H1 (cell line): ENCODE data around the gene KLHL26. TPM values are rescaled to one million over a fixed set of nuclear protein-coding genes. Genes with fewer than 3 reads are reported as not detected.

ENCODE experiments used
- CTCF ChIA-PET: fragments of 300-600 bp; sonication (Branson Sonifier 250); formaldehyde crosslinking; loops from one replicate; lab custom pipeline; 2021; ENCODE audit not compliant: partially characterized antibody; lab: Charles Lee
- POLR2A ChIA-PET: fragments of 300-600 bp; sonication (Branson Sonifier 250); formaldehyde crosslinking; loops from one replicate; lab custom pipeline; 2021; ENCODE audit warnings: inconsistent platforms; ENCODE audit not compliant: partially characterized antibody; lab: Charles Lee
- DNase-seq, 2 experiments: peaks; one replicate each; pipeline versions ENCODE4 v3.0.0 to v3.0.0-alpha.2; 2010 to 2022; ENCODE audit warnings: low spot score in 2 of 2, low read depth in 1 of 2, mixed read lengths in 1 of 2
- FAIRE-seq: peaks from 2 replicates; lab custom pipeline; 2011; peaks lifted over from hg19 to GRCh38; lab: Jason Lieb, UNC
- H2AFZ ChIP-seq: 2 replicates; pipeline ENCODE4 v1.8.1; 2012; ENCODE audit warnings: low read length, inconsistent platforms
- H2AK5ac ChIP-seq: 2 replicates; pipeline ENCODE4 v1.6.1; 2013; ENCODE audit warnings: low read depth, low read length
- H2BK120ac ChIP-seq: replicated peaks from 2 replicates; pipeline ENCODE3; 2013; ENCODE audit warnings: low read depth, low read length, inconsistent platforms
- H2BK12ac ChIP-seq: 2 replicates; pipeline ENCODE4 v1.6.1; 2013; ENCODE audit warnings: low read depth, low read length
- H2BK15ac ChIP-seq: 2 replicates; pipeline ENCODE4 v1.6.1; 2013; ENCODE audit warnings: low read length
- H2BK20ac ChIP-seq: 2 replicates; pipeline ENCODE4 v1.6.1; 2013; ENCODE audit warnings: low read length
- H2BK5ac ChIP-seq: 2 replicates; pipeline ENCODE4 v1.6.1; 2013; ENCODE audit warnings: low read depth, low read length
- H3K14ac ChIP-seq: 2 replicates; pipeline ENCODE4 v1.6.1; 2013; ENCODE audit warnings: inconsistent platforms; ENCODE audit not compliant: insufficient read length
- H3K18ac ChIP-seq: 2 replicates; pipeline ENCODE4 v1.6.1; 2013; ENCODE audit warnings: low read length; ENCODE audit errors: extremely low read depth
- H3K23ac ChIP-seq: 2 replicates; pipeline ENCODE4 v1.6.1; 2013; ENCODE audit warnings: inconsistent platforms; ENCODE audit not compliant: insufficient read length
- H3K23me2 ChIP-seq: 2 replicates; pipeline ENCODE4 v1.6.1; 2013; ENCODE audit warnings: low read depth, low read length
- H3K27ac ChIP-seq: 2 replicates; pipeline ENCODE4 v1.6.1; 2011; ENCODE audit warnings: low read depth, low read length, inconsistent platforms
- H3K27me3 ChIP-seq, 4 experiments: replicated peaks in 1 of 4; 1 replicate in 1 of 4; 2 replicates in 3 of 4; pipeline versions ENCODE4 v1.6.1 to v1.8.1; 2011 to 2013; ENCODE audit warnings: low read length in 3 of 4, mild to moderate bottlenecking in 3 of 4, inconsistent platforms in 2 of 4, mixed read lengths in 2 of 4, moderate library complexity in 1 of 4; ENCODE audit not compliant: control insufficient read depth in 3 of 4, insufficient read depth in 3 of 4; ENCODE audit errors: extremely low read depth in 1 of 4
- H3K36me3 ChIP-seq, 4 experiments: 2 replicates each; pipeline versions ENCODE4 v1.6.1 to v1.8.1; 2011 to 2013; ENCODE audit warnings: mild to moderate bottlenecking in 4 of 4, low read length in 3 of 4, moderate library complexity in 2 of 4, control low read depth in 1 of 4, inconsistent platforms in 1 of 4; ENCODE audit not compliant: insufficient read depth in 4 of 4, control insufficient read depth in 2 of 4
- H3K4ac ChIP-seq: replicated peaks from 2 replicates; pipeline ENCODE3; 2013; ENCODE audit warnings: low read length, low read depth, mixed read lengths, inconsistent platforms; ENCODE audit not compliant: insufficient read length
- H3K4me1 ChIP-seq, 4 experiments: replicated peaks in 1 of 4; 1 replicate in 1 of 4; 2 replicates in 3 of 4; pipeline versions ENCODE4 v1.6.1 to v1.8.1; 2011 to 2013; ENCODE audit warnings: low read length in 3 of 4, inconsistent platforms in 2 of 4, mixed read lengths in 1 of 4; ENCODE audit not compliant: insufficient read depth in 4 of 4, control insufficient read depth in 3 of 4
- H3K4me2 ChIP-seq, 2 experiments: 2 replicates each; pipeline versions ENCODE4 v1.6.1 to v1.8.1; 2011 to 2013; ENCODE audit warnings: low read depth in 2 of 2, low read length in 2 of 2, control low read depth in 1 of 2, inconsistent platforms in 1 of 2, mild to moderate bottlenecking in 1 of 2; ENCODE audit not compliant: insufficient read depth in 1 of 2
- H3K4me3 ChIP-seq, 4 experiments: fragments of 200-600, 300-600 bp in 1 of 4; sonication (generic), shearing (Covaris generic), sonication (Bioruptor Twin) in 1 of 4; 2 replicates each; pipeline versions ENCODE4 v1.5.1 to v1.8.1; 2011 to 2016; ENCODE audit warnings: low read length in 4 of 4, low read depth in 3 of 4, control low read depth in 2 of 4, inconsistent platforms in 2 of 4, mild to moderate bottlenecking in 2 of 4, mixed read lengths in 1 of 4, moderate library complexity in 1 of 4; ENCODE audit not compliant: insufficient read depth in 2 of 4; ENCODE audit errors: extremely low read depth in 1 of 4
- H3K56ac ChIP-seq: replicated peaks from 2 replicates; pipeline ENCODE3; 2013; ENCODE audit warnings: low read depth, mild to moderate bottlenecking, mixed read lengths, low read length, inconsistent platforms; ENCODE audit not compliant: insufficient read length
- H3K79me1 ChIP-seq: 2 replicates; pipeline ENCODE4 v1.6.1; 2013; ENCODE audit warnings: low read depth, low read length, control low read depth
- H3K79me2 ChIP-seq, 2 experiments: 2 replicates each; pipeline versions ENCODE4 v1.6.1 to v1.8.1; 2012 to 2013; ENCODE audit warnings: low read length in 2 of 2, mild to moderate bottlenecking in 2 of 2, inconsistent platforms in 1 of 2; ENCODE audit not compliant: insufficient read depth in 2 of 2, control insufficient read depth in 1 of 2
- H3K9ac ChIP-seq, 4 experiments: replicated peaks in 1 of 4; 1 replicate in 1 of 4; 2 replicates in 3 of 4; pipeline versions ENCODE4 v1.6.1 to v1.8.1; 2011 to 2013; ENCODE audit warnings: low read depth in 3 of 4, low read length in 3 of 4, control low read depth in 2 of 4, mild to moderate bottlenecking in 2 of 4, moderate library complexity in 2 of 4, inconsistent platforms in 1 of 4; ENCODE audit errors: extremely low read depth in 1 of 4
- H3K9me3 ChIP-seq, 2 experiments: 2 replicates each; pipeline versions ENCODE4 v1.6.1 to v1.8.1; 2012 to 2013; ENCODE audit warnings: mild to moderate bottlenecking in 2 of 2, moderate library complexity in 2 of 2, control low read depth in 1 of 2, inconsistent platforms in 1 of 2, low read depth in 1 of 2, low read length in 1 of 2, mixed read lengths in 1 of 2; ENCODE audit not compliant: insufficient read depth in 2 of 2
- H4K20me1 ChIP-seq, 2 experiments: replicated peaks in 1 of 2; 2 replicates each; pipeline versions ENCODE3 to v1.8.1; 2011 to 2013; ENCODE audit warnings: inconsistent platforms in 2 of 2, low read length in 2 of 2, mild to moderate bottlenecking in 1 of 2; ENCODE audit not compliant: insufficient read depth in 2 of 2, control insufficient read depth in 1 of 2
- H4K5ac ChIP-seq: 2 replicates; pipeline ENCODE4 v1.6.1; 2013; ENCODE audit warnings: low read length, low read depth, mixed read lengths, inconsistent platforms; ENCODE audit not compliant: insufficient read length
- H4K8ac ChIP-seq: 2 replicates; pipeline ENCODE4 v1.8.0; 2013; ENCODE audit warnings: mild to moderate bottlenecking, moderate library complexity, low read length, inconsistent platforms; ENCODE audit not compliant: insufficient read depth; ENCODE audit errors: extremely low read depth
- H4K91ac ChIP-seq: replicated peaks from 2 replicates; pipeline ENCODE3; 2013; ENCODE audit warnings: low read length, mixed read lengths, inconsistent platforms; ENCODE audit not compliant: insufficient read length
- CBX5 ChIP-seq: fragments of 300-800, 300-1000 bp; sonication (generic); IDR thresholded peaks from 2 replicates; pipeline ENCODE4 v1.7.1; 2016; ENCODE audit warnings: antibody characterized with exemption, low read length, low read depth
- CHD1 ChIP-seq: IDR thresholded peaks from 2 replicates; pipeline ENCODE4 v1.6.1; 2012; ENCODE audit warnings: low read depth, low read length, improper control_type of control experiment
- CHD2 ChIP-seq: IDR thresholded peaks from 2 replicates; pipeline ENCODE4 v1.6.1; 2012; ENCODE audit warnings: low read length, improper control_type of control experiment
- EGR1 ChIP-seq: IDR thresholded peaks from 2 replicates; pipeline ENCODE4 v1.6.1; 2011; ENCODE audit warnings: low read depth, low read length, borderline replicate concordance
- HDAC6 ChIP-seq: IDR thresholded peaks from one replicate; pipeline ENCODE4 v1.7.1; 2012; ENCODE audit warnings: low read depth, mild to moderate bottlenecking, inconsistent platforms, low read length, moderate library complexity
- JUND ChIP-seq: IDR thresholded peaks from 2 replicates; pipeline ENCODE4 v1.6.1; 2011; ENCODE audit warnings: mild to moderate bottlenecking, improper control_type of control experiment, low read length
- POLR2A ChIP-seq, 2 experiments: IDR thresholded peaks; 1 replicate in 1 of 2; 2 replicates in 1 of 2; pipeline ENCODE4 v1.6.1; 2011; ENCODE audit warnings: low read depth in 2 of 2, low read length in 2 of 2, mild to moderate bottlenecking in 2 of 2; ENCODE audit errors: control extremely low read depth in 1 of 2
- RAD21 ChIP-seq, 2 experiments: IDR thresholded peaks in 1 of 2; conservative IDR thresholded peaks in 1 of 2; 2 replicates each; pipeline ENCODE4 v1.6.1; 2011; ENCODE audit warnings: low read depth in 2 of 2, low read length in 2 of 2, improper control_type of control experiment in 1 of 2, inconsistent platforms in 1 of 2, mild to moderate bottlenecking in 1 of 2, moderate library complexity in 1 of 2
- RFX5 ChIP-seq: IDR thresholded peaks from 2 replicates; pipeline ENCODE4 v1.6.1; 2011; ENCODE audit warnings: low read depth, low read length, improper control_type of control experiment, borderline replicate concordance
- SIRT6 ChIP-seq: IDR thresholded peaks from one replicate; pipeline ENCODE4 v1.7.1; 2012; ENCODE audit warnings: low read length, inconsistent platforms
- SP1 ChIP-seq: IDR thresholded peaks from 2 replicates; pipeline ENCODE4 v1.6.1; 2011; ENCODE audit warnings: low read depth, low read length
- TCF12 ChIP-seq: IDR thresholded peaks from 2 replicates; pipeline ENCODE4 v1.6.1; 2011; ENCODE audit warnings: low read depth, mild to moderate bottlenecking, low read length
- ZNF274 ChIP-seq: IDR thresholded peaks from 2 replicates; pipeline ENCODE4 v1.7.0; 2012; ENCODE audit warnings: low read length, borderline replicate concordance; ENCODE audit errors: extremely low read depth
- WGBS, 2 experiments: shearing (Covaris generic) in 1 of 2; methylation state at CpG; one replicate each; pipeline versions ENCODE4 v1.1.6 to v1.1.7; 2013 to 2015; ENCODE audit warnings: low lambda C conversion rate in 2 of 2, mixed read lengths in 2 of 2, inconsistent platforms in 1 of 2, low coverage in 1 of 2, missing lambda C conversion rate in 1 of 2; ENCODE audit not compliant: insufficient replicate concordance in 2 of 2, insufficient coverage in 1 of 2, insufficient read length in 1 of 2; ENCODE audit errors: extremely low coverage in 1 of 2, missing lambda C conversion rate in 1 of 2; 5-methylcytosine and 5-hydroxymethylcytosine counted together
- polyA plus RNA-seq, 7 experiments: library from polyadenylated mRNA; depleted of rRNA in 3 of 7; stranded (reverse) in 5 of 7; unstranded in 2 of 7; fragments of >200 nt in 5 of 7; fragments of 200-250 nt in 2 of 7; gene quantifications; 1 replicate in 5 of 7; 2 replicates in 1 of 7; 4 replicates in 1 of 7; pipeline versions ENCODE4 v1.2.1 to v1.2.3, GENCODE V29; 2011 to 2013; ENCODE audit warnings: missing spikeins in 2 of 7, mixed read lengths in 2 of 7
- total RNA-seq: library from RNA; stranded (reverse); fragmentation: NEBNext Ultra II Directional; extraction: Animal tissue kit (Norgen Biotek cat#: 25700); gene quantifications from 2 replicates; pipeline ENCODE4 v1.2.1, GENCODE V29; 2021

The KLHL26 gene
- total and polyA plus RNA-seq, 2 of the 8 experiments (the other 6 are each of a cell fraction or from before 2014, with no cell fraction given), result 2.2 to 8.8 TPM

DNA sequence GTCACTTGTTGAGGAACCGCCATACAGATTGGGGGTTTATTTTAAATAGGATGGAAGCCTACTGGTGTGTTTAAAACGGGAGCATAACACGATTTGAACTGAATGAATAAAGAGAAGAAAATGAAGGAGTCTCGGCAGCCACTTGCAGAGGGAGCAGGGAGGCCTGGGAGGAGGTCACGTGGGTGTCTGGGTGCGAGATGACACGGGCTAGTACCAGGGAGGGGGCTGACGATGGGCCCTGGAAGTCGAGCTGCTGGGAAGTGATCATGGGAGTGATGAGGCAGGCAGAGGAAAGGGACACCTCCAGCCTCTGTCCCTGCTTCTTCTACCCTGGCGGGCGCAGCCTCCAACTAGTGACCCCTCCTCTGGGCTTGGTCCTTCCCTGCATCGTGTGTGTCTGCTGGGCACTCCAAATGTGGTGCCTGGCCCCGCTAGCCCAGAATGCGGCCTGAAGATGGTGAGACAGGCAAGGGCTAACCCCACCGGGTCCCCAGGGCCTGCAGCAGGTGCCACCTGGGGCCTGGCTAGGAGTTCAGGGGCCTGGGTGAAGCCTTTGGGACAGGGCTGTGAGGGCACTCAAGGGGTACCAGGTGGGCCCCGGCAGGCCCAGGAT lies 82.1 kb downstream of the KLHL26 start:
- Histone ChIP-seq H2BK5ac (no peak overlapping the region; the same call in 1 of the 2 replicates), H2BK20ac (no peak overlapping the region), H3K4me3 (no peak overlapping the region), H2BK120ac (no peak overlapping the region), H3K18ac (no peak overlapping the region), H3K36me3 (no peaks in the 10 kb centered on the region), H3K4me2 (no peak overlapping the region), H3K9me3 (no peaks in the 10 kb centered on the region), H3K27ac (no peak overlapping the region), H3K23ac (no peak overlapping the region), H2AK5ac (no peak overlapping the region), H4K8ac (peak overlapping the region; percentile 41), H2BK12ac (no peak overlapping the region), H3K14ac (no peak overlapping the region), H4K20me1 (peaks cover 0 to 23% of the 10 kb centered on the region in 2 experiments), H3K27me3 (no peaks in the 10 kb centered on the region), H3K79me2 (no peaks in the 10 kb centered on the region), H4K91ac (no peak overlapping the region), H3K56ac (no peak overlapping the region), H2AFZ (no peak overlapping the region), H3K4me1 (peaks cover 0 to 3% (median 0%) of the 10 kb centered on the region in 4 experiments; a peak in 1 of 7 replicates), H2BK15ac (no peak overlapping the region), H3K79me1 (no peaks in the 10 kb centered on the region; the same call in 1 of the 2 replicates), H3K23me2 (0 out of 2 replicates have a peak, but pooled peaks cover 2% of the 10 kb centered on the region), H3K9ac (no peak overlapping the region), H3K4ac (no peak overlapping the region), H4K5ac (no peak overlapping the region)
- POLR2A ChIA-PET, result interaction anchor here (0.6 kb wide), 1 partner anchor 152 kb away, joined by 3 read pairs; no protein-coding TSS in a partner anchor
- DNase-seq (no peak), FAIRE-seq (no peak)
- TF ChIP-seq CBX5, result no peak
- TF ChIP-seq HDAC6, result no peak
- no peak for TF ChIP-seq SP1
- no peak for TF ChIP-seq SIRT6
- TF ChIP-seq CHD2, result no peak
- no peak for TF ChIP-seq CHD1
- TF ChIP-seq RFX5, result no peak
- TF ChIP-seq ZNF274, result no peak
- no peak for TF ChIP-seq JUND
- no peak for TF ChIP-seq RAD21 (IDR thresholded peaks at IDR 0.05 in 1 of 2, conservative IDR thresholded peaks at IDR 0.05 in 1 of 2; ENCODE audit: low read depth in 2 of 2, low read length in 2 of 2)
- TF ChIP-seq POLR2A (IDR thresholded peaks at IDR 0.05; ENCODE audit: control extremely low read depth in 1 of 2, low read depth in 2 of 2, low read length in 2 of 2), result no peak
- no peak for TF ChIP-seq EGR1
- TF ChIP-seq TCF12, result no peak
- CTCF ChIA-PET, result no interaction called here
- 83% methylated on average over 14 of the region's 16 CpGs; no CpG with 5 or more reads in 1 of the 2 experiments for WGBS, 2 experiments
